GM18867 (cell line): ENCODE results near the gene PTP4A2.
"Not testable (repeated sequence)": the region's sequence is repeated elsewhere in the genome, so short reads cannot be mapped to it uniquely, and the experiment has no call there.

Experiments used
- ATAC-seq: cut with Tn5 transposase; IDR thresholded peaks from one replicate; pipeline ENCODE4 v1.9.1; 2021; ENCODE audit warnings: mild to moderate bottlenecking, moderate library complexity; ENCODE audit not compliant: unreplicated experiment

PTP4A2 gene

DNA sequence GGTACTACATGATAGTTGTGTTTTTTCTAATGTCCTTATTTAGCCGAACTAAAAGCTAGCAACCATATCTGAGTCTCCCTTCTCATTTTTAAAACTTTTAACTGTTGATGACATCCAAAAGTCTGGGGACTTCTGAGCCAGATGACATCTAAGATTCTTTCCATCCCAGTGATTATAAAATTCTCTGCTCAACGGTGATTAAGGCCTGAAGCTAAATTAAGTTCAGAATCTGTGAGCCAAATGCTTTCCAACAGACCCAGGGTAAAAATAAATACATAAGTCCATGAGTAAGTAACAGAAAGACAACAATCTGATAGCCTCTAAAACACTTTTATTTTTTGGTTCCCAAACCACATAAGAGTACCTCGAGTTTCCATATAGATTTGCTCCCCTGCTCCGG is 13.1 kb upstream of the PTP4A2 start:
- no peak for ATAC-seq

GRCh38 chr1:31949862-31950261 is 11.7 kb upstream of the PTP4A2 start:
- ATAC-seq, result no peak

DNA sequence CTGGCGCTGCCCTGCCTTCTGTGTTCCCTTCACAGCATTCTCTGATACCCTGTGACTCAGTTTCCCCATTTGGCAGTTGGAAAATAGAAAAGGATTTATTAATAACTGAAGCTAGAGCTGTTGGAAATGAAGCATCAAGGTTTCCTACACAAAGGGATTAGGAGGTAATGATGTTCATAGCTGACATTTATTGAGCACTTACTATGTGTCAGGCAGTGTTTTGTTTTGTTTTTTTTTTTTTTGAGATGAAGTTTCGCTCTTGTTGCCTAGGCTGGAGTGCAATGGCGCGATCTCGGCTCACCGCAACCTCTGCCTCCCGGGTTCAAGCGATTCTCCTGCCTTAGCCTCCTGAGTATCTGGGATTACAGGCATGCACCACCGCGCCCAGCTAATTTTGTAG is 7.5 kb upstream of the PTP4A2 start:
- not testable (repeated sequence) for ATAC-seq

DNA sequence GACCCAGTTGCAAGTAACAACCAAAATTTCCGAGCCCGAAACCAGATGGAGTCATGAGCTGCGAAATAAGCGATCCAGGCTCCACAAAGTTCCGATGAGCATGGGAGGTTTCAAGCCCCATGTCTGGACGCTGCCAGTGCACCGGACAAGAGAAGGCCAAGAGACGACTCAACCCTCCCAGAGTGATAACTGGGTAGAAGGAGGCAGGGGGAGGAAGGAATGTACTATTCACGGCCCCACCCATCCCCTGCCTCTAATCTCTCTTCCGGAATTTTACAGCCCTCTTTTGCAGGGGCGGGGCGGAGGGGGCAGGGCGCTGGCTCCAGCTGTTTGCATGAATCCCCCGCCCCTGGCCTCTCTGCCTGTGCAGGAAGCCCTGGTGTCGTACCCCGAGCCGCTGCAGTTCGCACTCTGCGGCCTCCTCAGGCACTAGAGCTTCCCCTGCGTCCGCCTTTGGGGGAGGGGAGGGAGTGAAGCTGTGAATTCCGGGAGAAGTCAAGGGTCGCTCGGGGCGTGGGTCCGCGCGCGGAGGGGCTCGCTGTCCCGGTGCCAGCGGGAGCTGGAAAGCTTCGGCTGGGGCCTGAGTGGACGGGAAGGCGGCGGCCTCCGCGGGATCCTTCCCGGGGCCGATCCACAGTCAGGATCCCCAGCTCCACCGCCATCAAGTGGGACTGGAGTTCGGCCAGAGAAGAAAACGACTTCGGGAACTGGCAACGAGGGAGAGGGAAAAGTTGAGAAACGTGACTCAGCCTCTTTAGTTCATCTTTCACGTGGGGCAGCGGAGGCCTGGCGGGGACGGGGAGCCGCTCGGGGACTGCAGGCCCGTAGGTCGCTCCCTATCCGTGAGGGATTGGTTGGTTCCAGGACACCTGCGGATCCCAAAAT is 6.3 kb upstream of the PTP4A2 start:
- ATAC-seq, result peak; percentile 67

DNA sequence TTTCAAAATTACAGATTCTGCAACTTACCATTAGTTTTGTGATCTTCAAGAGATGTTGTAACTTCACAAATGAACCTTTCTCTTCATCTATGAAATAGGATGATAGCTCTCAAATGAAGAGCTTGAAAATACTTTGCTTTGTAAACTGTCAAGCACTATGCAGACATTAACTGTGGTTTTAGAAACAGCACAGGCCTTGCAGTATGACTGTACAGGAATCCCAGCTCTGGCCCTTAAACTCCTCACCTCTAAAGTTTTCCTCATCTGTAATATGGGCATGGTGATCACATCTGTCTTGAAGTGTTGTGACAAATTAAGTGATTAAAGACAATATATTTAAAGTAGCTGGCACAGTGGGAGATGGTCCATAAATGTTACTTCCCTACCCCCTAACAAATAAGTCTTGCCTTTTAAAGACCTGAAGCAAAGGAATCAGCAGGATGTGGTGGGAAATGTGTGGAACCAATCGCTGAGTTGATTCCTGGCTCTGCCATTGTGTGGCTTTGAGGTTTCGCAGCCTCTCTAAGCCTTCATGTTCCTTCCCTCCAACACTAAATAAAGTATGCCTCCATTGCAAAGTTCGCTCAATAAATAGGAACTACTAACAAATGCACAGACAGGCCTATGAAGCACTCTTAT is 5.5 kb upstream of the PTP4A2 start:
- no peak for ATAC-seq

DNA sequence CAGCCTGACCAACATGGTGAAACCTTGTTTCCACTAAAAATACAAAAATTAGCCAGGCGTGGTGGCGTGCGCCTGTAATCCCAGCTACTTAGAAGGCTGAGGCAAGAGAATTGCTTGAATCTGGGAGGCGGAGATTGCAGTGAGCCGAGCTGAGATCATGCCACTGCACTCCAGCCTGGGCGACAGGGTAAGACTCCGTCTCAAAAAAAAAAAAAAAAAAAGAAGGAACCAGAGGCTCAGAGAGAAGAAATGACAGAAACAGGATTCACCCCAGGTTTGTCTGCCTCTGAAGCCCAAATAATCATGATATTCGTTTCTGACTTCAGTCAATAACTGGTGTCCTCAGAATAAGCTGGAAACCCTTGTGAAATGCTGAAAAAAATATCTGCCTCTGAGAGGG is 3.9 kb upstream of the PTP4A2 start:
- ATAC-seq, result not testable (repeated sequence)

DNA sequence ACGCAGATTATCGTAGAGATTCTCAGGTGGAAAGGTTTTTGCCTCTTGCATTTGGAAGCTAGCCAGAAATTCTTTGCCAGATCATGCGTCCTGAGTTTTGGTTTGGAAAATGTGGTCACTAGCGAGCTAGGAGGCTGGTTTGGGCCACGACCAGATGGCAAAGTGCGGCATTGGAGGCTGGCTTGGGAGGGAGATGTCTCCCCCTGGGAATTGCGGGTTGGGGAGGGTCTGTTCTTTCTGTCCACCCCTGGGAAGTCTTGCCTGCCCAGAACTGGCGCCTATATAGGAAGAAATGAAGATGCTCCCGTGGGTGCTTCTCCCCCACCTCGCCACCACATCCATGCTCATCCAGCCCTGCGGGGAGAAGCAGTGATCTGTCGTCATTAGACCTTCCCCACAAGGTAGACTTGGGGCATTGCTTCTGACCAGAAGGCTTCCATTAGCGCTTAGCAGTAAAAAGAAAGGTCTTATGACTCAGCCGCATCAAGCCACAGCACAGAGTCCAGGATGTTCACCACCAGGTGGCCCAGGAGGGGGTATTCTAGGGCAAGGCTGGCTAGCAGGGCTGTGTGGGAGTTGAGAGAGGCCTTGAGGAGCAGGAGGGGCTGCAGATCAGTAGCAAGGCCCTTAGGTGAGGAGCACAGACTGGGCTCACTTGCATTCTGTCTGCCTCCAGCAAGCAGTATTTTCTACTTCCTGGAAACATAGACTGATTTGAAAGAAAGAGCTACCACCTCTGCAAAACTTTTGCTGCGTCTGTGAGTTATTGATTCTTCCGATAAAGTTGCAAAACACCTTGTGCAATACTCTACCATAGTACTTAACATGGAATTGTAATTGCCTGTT is 1.5 kb upstream of the PTP4A2 start:
- ATAC-seq, result peak; percentile 21

- peak; percentile 28 for ATAC-seq
These were observed 626 bp downstream of the PTP4A2 start for GRCh38 chr1:31937300-31938183.

GRCh38 chr1:31936981-31937299 is 1.2 kb downstream of the PTP4A2 start:
- no peak for ATAC-seq

- ATAC-seq, result no peak
These were observed 1.7 kb downstream of the PTP4A2 start for GRCh38 chr1:31936278-31936980.

DNA sequence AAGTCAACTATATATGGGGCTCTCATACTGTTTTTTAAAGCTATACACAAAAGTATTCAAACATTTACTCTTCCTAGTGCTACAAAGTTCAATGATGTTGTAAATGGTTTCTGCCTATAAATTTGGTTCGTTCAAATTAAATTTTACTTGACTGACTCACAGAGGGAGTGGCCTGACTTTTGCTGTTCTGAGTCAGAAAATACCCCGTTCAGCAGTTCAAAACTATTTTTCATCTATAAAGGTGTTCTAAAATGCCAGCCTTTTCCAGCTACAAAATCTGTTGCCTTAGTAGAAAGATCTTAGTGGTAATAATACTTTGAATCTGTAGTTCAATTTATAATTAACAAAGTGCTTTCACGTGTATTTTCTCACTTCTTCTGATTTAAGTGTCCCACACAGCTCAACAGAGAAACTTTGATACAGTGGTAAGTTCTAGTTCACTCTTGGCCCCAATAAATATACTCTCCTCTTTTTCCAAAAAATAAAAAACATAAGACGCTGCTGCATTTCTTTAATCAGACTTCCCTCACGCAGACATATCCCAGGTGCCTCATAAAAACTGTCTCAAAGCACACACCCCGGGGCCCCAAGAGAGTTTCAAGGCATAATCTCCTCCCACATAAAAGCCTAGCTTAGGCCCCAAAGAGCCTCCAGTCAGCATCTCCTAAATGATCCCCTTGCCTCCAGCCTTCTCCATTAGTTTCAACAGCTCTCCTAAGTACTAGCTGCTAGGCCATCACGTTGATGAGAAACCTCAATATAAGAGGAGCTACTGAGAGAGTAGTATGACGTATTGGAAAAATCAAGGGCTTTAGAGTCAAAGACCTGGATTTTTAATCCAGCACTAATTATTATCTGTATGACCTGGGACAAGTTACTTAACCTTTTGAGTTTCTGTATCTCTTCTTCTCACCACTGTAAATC is 3.2 kb downstream of the PTP4A2 start:
- ATAC-seq, result no peak

DNA sequence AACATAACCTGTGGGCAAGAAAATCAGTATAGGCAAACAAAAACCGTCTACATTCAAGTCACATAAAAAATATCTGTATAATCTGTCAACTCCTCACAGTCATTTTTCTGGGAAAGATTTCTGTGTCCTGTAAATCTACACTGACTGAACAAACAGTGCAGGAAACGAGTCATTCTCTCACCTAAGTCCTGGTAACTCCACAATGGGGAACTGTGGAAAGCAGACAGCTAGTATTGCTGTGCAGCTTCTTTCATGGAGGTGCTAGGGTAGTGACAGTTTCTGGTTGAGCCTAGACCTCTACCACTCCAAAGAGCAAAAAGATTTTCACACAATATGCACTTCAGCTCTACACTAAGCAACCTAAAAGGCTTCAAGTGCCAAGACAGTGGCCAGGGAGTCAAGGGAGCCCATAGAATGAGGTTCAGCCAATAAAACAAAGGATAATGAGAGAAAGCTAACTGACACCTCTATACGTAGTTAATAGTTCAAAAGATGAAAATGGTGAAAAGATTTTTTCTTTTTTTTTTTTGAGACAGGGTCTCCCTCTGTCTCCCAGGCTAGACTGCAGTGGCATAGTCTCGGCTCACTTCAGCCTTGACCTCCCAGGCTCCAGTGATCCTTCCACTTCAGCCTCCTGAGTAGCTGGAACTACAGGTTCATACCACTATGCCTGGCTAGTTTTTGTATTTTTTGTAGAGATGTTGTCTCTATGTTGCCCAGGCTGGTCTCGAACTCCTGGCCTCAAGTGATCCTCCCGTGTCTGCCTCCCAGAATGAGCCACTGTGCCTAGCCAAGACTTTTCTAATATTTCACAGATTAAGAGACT is 5.5 kb downstream of the PTP4A2 start:
- ATAC-seq, result peak; percentile 29

GRCh38 chr1:31931593-31932225 is 6.5 kb downstream of the PTP4A2 start:
- ATAC-seq, result no peak

- ATAC-seq, result no peak
These were observed 7.2 kb downstream of the PTP4A2 start for GRCh38 chr1:31930836-31931592.

- ATAC-seq, result no peak
These were observed 10.5 kb downstream of the PTP4A2 start for GRCh38 chr1:31927661-31927980.

DNA sequence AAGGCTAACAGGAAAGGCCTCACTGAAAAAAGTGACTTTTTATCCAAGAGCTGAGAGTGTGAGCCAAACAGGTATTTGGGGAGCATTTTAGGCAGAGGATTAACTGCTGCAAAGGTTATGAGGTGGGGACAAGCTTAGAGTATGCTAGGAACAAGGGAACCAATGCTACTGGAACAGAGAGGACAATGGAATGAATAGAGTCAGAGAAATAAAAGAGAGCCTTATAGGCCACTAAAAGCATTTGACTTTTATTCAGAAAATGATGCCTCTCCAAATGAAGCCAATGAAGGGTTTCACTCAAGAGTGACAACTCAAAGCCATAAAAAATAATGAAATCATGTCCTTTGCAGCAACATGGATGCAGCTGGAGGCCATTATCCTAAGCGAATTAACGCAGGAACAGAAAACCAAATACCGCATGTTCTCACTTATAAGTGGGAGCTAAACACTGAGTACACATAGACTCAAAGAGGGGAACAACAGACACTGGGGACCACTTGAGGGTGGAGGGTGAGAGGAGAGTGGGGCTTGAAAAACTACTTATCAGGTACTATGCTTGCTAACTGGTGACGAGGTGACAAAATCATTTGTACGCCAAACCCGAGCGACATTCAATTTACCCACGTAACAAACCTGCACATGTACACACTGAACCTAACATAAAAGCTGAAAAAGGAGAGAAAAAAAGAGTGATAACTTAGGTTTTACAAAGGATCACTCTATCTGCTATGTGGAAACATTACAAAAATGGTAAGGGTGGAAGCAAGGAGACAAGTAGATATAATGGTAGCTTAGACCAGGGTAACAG is 11.1 kb downstream of the PTP4A2 start:
- ATAC-seq, result no peak
